GM12878 (cell line): ENCODE data around the gene CPT2. TPM values are rescaled to one million over a fixed set of nuclear protein-coding genes. Genes with fewer than 3 reads are reported as not detected.

Experiments used
- ATAC-seq: fragments of 200-7000 bp; cut with Tn5 transposase; 3 replicates; pipeline ENCODE4 v1.9.1; 2020; ENCODE audit warnings: mild to moderate bottlenecking, moderate library complexity
- BruUV-seq: library from RNA; stranded (reverse); fragments of 400-500 nt; replicated peaks from 2 replicates; lab custom pipeline; 2021; lab: Mats Ljungman, UMichigan
- CTCF ChIA-PET: fragments of 300-600 bp; sonication (Branson Sonifier 250); formaldehyde crosslinking; extraction: SDS; loops from one replicate; lab custom pipeline; 2021; ENCODE audit warnings: inconsistent platforms; lab: Yijun Ruan, JAX
- POLR2A ChIA-PET: fragments of 350-600 bp; formaldehyde crosslinking; extraction: SDS; loops from one replicate; lab custom pipeline; 2021; ENCODE audit warnings: inconsistent platforms; lab: Charles Lee
- RAD21 ChIA-PET: fragments of 300-600 bp; sonication (Branson Sonifier 250); formaldehyde crosslinking; loops from one replicate; lab custom pipeline; 2023; ENCODE audit warnings: antibody characterized with exemption; ENCODE audit not compliant: unreplicated experiment; lab: Charles Lee
- SMC1A ChIA-PET: fragments of 300-600 bp; sonication (Branson Sonifier 250); formaldehyde crosslinking; loops from one replicate; lab custom pipeline; 2023; ENCODE audit not compliant: unreplicated experiment, uncharacterized antibody; lab: Charles Lee
- DNase-seq: peaks from one replicate; pipeline ENCODE4 v3.0.0-alpha.2; 2011; ENCODE audit warnings: low read depth, low spot score
- FAIRE-seq: peaks from 3 replicates; lab custom pipeline; 2011; peaks lifted over from hg19 to GRCh38; lab: Jason Lieb, UNC
- H2AFZ ChIP-seq: 2 replicates; pipeline ENCODE4 v1.6.0; 2011; ENCODE audit warnings: low read depth, low read length, control low read depth; ENCODE audit not compliant: control insufficient read depth
- H3K27ac ChIP-seq: 2 replicates; pipeline ENCODE4 v1.5.1; 2011; ENCODE audit warnings: control low read depth; ENCODE audit not compliant: control insufficient read depth, insufficient read depth
- H3K27me3 ChIP-seq, 2 experiments: replicated peaks in 1 of 2; 2 replicates each; pipeline versions ENCODE4 v1.6.0 to v1.6.1; 2011; ENCODE audit warnings: low read length in 1 of 2; ENCODE audit not compliant: control insufficient read depth in 2 of 2, insufficient read depth in 2 of 2
- H3K36me3 ChIP-seq, 2 experiments: 2 replicates each; pipeline ENCODE4 v1.5.1; 2011; ENCODE audit warnings: low read length in 1 of 2; ENCODE audit not compliant: control insufficient read depth in 2 of 2, insufficient read depth in 2 of 2
- H3K4me1 ChIP-seq: 2 replicates; pipeline ENCODE4 v1.6.1; 2011; ENCODE audit warnings: mild to moderate bottlenecking, low read length, moderate library complexity, mixed read lengths; ENCODE audit not compliant: control insufficient read depth, insufficient read depth
- H3K4me2 ChIP-seq: 2 replicates; pipeline ENCODE4 v1.6.0; 2011; ENCODE audit warnings: control low read depth; ENCODE audit not compliant: control insufficient read depth, insufficient read depth
- H3K4me3 ChIP-seq: fragments of 200-600 bp; sonication (generic); 2 replicates; pipeline ENCODE4 v1.5.1; 2016
- H3K79me2 ChIP-seq: 2 replicates; pipeline ENCODE4 v1.6.0; 2011; ENCODE audit warnings: low read length; ENCODE audit not compliant: control insufficient read depth, insufficient read depth
- H3K9ac ChIP-seq: 2 replicates; pipeline ENCODE4 v1.8.0; 2011; ENCODE audit warnings: low read length, control low read depth, mixed read lengths; ENCODE audit not compliant: control insufficient read depth, insufficient read depth
- H3K9me3 ChIP-seq: replicated peaks from 3 replicates; pipeline ENCODE4 v1.5.1; 2011; ENCODE audit warnings: mild to moderate bottlenecking, low read length; ENCODE audit not compliant: control insufficient read depth, insufficient read depth
- H4K20me1 ChIP-seq: 2 replicates; pipeline ENCODE4 v1.6.0; 2011; ENCODE audit not compliant: control insufficient read depth, insufficient read depth
- WGBS: methylation state at CpG from one replicate; pipeline ENCODE4 v1.1.6; 2016; ENCODE audit warnings: low lambda C conversion rate; ENCODE audit not compliant: insufficient replicate concordance, insufficient coverage; ENCODE audit errors: missing lambda C conversion rate; 5-methylcytosine and 5-hydroxymethylcytosine counted together
- in situ Hi-C: fragments of 300-500 bp; cut with MboI; formaldehyde crosslinking; loops from 9 replicates; pipeline ENCODE4 v1.14.3; 2018; ENCODE audit warnings: mixed read lengths
- intact Hi-C: fragments of 100-400 bp; cut with micrococcal nuclease; formaldehyde crosslinking; loops from one replicate; pipeline ENCODE4 v1.14.2; 2022; ENCODE audit not compliant: unreplicated experiment
- polyA plus RNA-seq, 11 experiments: library from polyadenylated mRNA; depleted of rRNA in 4 of 11; unstranded in 6 of 11; stranded (reverse) in 5 of 11; fragments of >200 nt; fragmentation: Nextera tagmentation in 4 of 11; fragmentation: Illumina TruSeq in 1 of 11; extraction: Ambion mirVana in 4 of 11; extraction: Trizol in 1 of 11; gene quantifications; 1 replicate in 1 of 11; 2 replicates in 10 of 11; pipeline versions ENCODE4 v1.2.1 to v1.2.3, GENCODE V29; 2011 to 2016; ENCODE audit warnings: inconsistent platforms in 2 of 11, missing spikeins in 2 of 11, low read depth in 1 of 11
- total RNA-seq, 4 experiments: library from RNA; depleted of rRNA in 3 of 4; stranded (reverse); fragments of >200 nt in 3 of 4; fragmentation: Illumina TruSeq in 1 of 4; extraction: Trizol in 1 of 4; gene quantifications; 2 replicates each; pipeline versions ENCODE4 v1.2.1 to v1.2.3, GENCODE V29; 2013 to 2021
- TF ChIP-seq, protein P1 (sequence below): fragments of 450-650 bp; IDR thresholded peaks from 2 replicates; pipeline ENCODE4 v1.6.1; 2017; ENCODE audit warnings: borderline replicate concordance

CPT2 gene
- total and polyA plus RNA-seq, 10 of the 15 experiments (the other 5 are each of a cell fraction or from before 2014, with no cell fraction given), result 10.1 to 36.2 (median 26.3) TPM

DNA sequence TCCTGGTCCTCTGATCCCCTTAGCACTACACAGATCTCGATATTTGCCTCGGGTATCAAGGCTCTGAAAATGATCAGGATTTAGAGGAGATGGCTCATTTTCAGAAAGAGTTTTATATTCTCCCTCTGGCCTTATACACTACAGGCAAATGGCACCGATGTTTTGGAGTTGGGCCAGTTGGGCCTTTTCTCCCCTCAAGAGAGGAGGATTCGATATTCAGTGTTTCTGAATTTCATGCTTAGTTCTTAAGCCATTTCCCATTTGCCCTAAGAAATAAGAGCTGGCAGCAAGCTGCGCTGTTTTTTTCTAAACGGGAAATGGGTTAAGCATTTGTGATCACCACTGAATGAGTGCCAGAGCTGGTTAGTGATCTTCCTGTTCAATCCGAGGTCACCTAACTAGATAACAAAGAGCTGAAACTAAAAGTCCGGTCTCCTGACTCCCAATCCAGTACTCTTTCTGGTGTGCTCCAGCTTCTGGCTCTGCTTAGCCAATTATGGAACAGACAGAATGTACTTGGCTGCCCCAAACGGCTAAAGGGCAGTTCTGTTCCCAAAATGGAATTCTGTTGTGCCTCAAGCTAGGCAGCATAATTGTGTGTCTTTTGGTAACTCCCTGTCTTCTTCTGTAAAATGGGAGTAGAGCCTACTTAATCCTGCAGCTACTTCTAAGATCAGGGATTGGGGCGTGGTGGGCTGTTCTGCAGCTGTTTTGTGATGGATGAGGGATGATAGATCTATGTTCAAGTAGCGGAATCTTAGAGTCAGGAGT lies 1.2 kb upstream of the CPT2 start:
- FAIRE-seq (no peak), DNase-seq (no peak), ATAC-seq (no peak)
- Histone ChIP-seq H3K27ac (no peak overlapping the region), H3K27me3 (no peaks in the 10 kb centered on the region), H4K20me1 (no peaks in the 10 kb centered on the region), H3K9me3 (no peaks in the 10 kb centered on the region), H3K4me1 (peaks cover 2% of the 10 kb centered on the region; the same call in 1 of the 2 replicates), H3K4me2 (no peak overlapping the region), H3K4me3 (no peak overlapping the region), H2AFZ (peak overlapping the region; percentile 12), H3K9ac (no peak overlapping the region), H3K36me3 (no peaks in the 10 kb centered on the region)
- intact Hi-C loops (loop anchor here (2.0 kb wide), 1 partner anchor 25 kb away; the partner anchor contains the start of gene CZIB), in situ Hi-C loops (loop anchor here (25.0 kb wide), 1 partner anchor 283 kb away; the partner anchor contains the start of gene ECHDC2)
- BruUV-seq, result no TSS peak
- 94% methylated on average over 11 of the region's 11 CpGs for WGBS
- ChIA-PET CTCF (interaction anchor here (1.4 to 3.9 kb wide), 3 partner anchors 9 to 198 kb away, joined by 4 to 32 read pairs (median 8); no protein-coding TSS in a partner anchor), RAD21 (interaction anchor here (1.6 kb wide), 1 partner anchor 10 kb away, joined by 5 read pairs; no protein-coding TSS in a partner anchor), POLR2A (interaction anchor here (0.9 to 1.5 kb wide), 3 partner anchors 17 to 24 kb away, joined by 3 to 5 read pairs (median 5); no protein-coding TSS in a partner anchor)
- TF ChIP-seq, protein P1, sequence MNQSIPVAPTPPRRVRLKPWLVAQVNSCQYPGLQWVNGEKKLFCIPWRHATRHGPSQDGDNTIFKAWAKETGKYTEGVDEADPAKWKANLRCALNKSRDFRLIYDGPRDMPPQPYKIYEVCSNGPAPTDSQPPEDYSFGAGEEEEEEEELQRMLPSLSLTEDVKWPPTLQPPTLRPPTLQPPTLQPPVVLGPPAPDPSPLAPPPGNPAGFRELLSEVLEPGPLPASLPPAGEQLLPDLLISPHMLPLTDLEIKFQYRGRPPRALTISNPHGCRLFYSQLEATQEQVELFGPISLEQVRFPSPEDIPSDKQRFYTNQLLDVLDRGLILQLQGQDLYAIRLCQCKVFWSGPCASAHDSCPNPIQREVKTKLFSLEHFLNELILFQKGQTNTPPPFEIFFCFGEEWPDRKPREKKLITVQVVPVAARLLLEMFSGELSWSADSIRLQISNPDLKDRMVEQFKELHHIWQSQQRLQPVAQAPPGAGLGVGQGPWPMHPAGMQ, result no peak
- TF ChIP-seq, all 136 proteins: peak for 0
- peaks cover 16% of the 10 kb centered on the region for H3K79me2 ChIP-seq
- SMC1A ChIA-PET, result interaction anchor here (0.6 kb wide), 1 partner anchor 334 kb away, joined by 3 read pairs; no protein-coding TSS in a partner anchor
